ENCODE data around the gene MINDY4B. TPM values are rescaled to one million over a fixed set of nuclear protein-coding genes. Genes with fewer than 3 reads are reported as not detected.

The MINDY4B gene
- polyA plus RNA-seq, 1 donor (not counting 4 experiments of a cell fraction or from before 2014, with no cell fraction given), result not detected

DNA sequence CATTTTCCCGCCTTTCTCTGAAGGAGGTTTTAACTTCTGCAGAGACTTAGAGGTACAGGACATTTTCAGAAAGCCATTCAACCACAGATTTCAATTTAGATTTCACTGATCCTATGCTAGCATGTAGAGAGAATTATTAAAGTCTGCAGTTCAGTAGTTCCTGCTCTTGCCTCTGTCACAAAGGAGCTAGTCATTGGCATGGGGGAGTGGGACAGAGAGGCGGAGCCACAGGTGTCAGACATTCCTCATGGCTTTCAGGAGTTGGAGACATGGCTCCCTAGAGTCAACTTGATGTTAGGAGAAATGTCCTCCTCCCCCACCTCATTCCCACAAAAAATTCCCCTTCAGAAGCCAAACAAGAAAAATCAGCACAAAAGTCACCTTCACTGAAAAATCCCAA lies 76.2 kb downstream of the MINDY4B start:
- DNase-seq (ENCODE audit: low read depth, low spot score), result no peak
- H3K79me2 ChIP-seq (ENCODE audit: control insufficient read depth, insufficient read depth, low read length), result no peaks in the 10 kb centered on the region
- no peak for FAIRE-seq
- no peaks in the 10 kb centered on the region for H3K9me1 ChIP-seq (ENCODE audit: control insufficient read depth, extremely low read depth, insufficient read depth, low read length)
- no peak overlapping the region for H3K9ac ChIP-seq (ENCODE audit: control insufficient read depth, extremely low read depth, insufficient read depth, low read length)
- H2AFZ ChIP-seq (ENCODE audit: control insufficient read depth, low read length), result no peak overlapping the region
- no peaks in the 10 kb centered on the region for H3K36me3 ChIP-seq (ENCODE audit: control insufficient read depth in 2 of 2, extremely low read depth in 1 of 2, insufficient read depth in 2 of 2, low read length in 2 of 2)
- dilution Hi-C loops (cut with MboI; ENCODE audit: extremely low pct_ligation_motif_present, low sequenced_read_pairs), result no loop called here
- H3K27me3 ChIP-seq (ENCODE audit: control insufficient read depth, extremely low read depth, insufficient read depth, low read length), result peaks cover 3% of the 10 kb centered on the region
- H3K4me2 ChIP-seq (ENCODE audit: control insufficient read depth, extremely low read depth, insufficient read depth, low read depth, low read length), result no peak overlapping the region
- H3K4me1 ChIP-seq (ENCODE audit: control insufficient read depth, extremely low read depth, insufficient read depth, low read length), result no peaks in the 10 kb centered on the region
- H3K9me3 ChIP-seq (ENCODE audit: control insufficient read depth, low read depth, low read length), result no peaks in the 10 kb centered on the region
- no peaks in the 10 kb centered on the region for H4K20me1 ChIP-seq (ENCODE audit: control insufficient read depth, extremely low read depth, insufficient read depth, low read length)
- no peak overlapping the region for H3K4me3 ChIP-seq (ENCODE audit: control insufficient read depth in 2 of 3, extremely low read depth in 1 of 3, insufficient read depth in 2 of 3, low read depth in 1 of 3, low read length in 3 of 3)
- no peak for TF ChIP-seq CTCF (optimal IDR thresholded peaks at IDR 0.05 in 1 of 3, IDR thresholded peaks at IDR 0.05 in 1 of 3, conservative IDR thresholded peaks at IDR 0.05 in 1 of 3; ENCODE audit: extremely low read depth in 1 of 3, insufficient read depth in 2 of 3, low read length in 3 of 3)
- TF ChIP-seq EZH2 (IDR thresholded peaks at IDR 0.05; ENCODE audit: low read length), result no peak
- H3K27ac ChIP-seq (ENCODE audit: control insufficient read depth, insufficient read depth, low read length), result no peak overlapping the region

DNA sequence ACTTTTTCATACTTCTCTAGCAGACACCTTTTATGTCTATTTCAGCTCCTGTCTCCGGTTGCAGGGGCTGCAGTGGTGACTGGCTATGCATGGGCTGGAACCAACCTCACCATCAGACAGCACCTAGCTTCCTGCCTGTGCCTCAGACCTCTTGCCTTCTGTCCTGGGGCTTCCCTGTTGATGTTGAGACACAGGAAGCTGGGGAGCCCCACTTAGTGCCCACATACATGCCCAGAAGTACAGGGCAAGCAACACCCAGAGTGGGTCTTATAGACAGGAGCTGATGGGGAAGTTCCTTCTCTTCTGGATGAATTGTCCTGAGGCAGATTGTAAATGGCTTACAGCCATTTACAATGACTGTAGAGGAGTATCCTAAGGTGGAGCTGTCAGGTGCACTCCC lies 77.0 kb downstream of the MINDY4B start:
- DNase-seq (ENCODE audit: low read depth, low spot score) (no peak), FAIRE-seq (no peak)
- no peak overlapping the region for H2AFZ ChIP-seq (ENCODE audit: control insufficient read depth, low read length)
- H3K27me3 ChIP-seq (ENCODE audit: control insufficient read depth, extremely low read depth, insufficient read depth, low read length), result peaks cover 3% of the 10 kb centered on the region
- H3K4me3 ChIP-seq (ENCODE audit: control insufficient read depth in 2 of 3, extremely low read depth in 1 of 3, insufficient read depth in 2 of 3, low read depth in 1 of 3, low read length in 3 of 3), result no peak overlapping the region
- H3K9me3 ChIP-seq (ENCODE audit: control insufficient read depth, low read depth, low read length), result no peaks in the 10 kb centered on the region
- H3K4me2 ChIP-seq (ENCODE audit: control insufficient read depth, extremely low read depth, insufficient read depth, low read depth, low read length), result no peak overlapping the region
- H4K20me1 ChIP-seq (ENCODE audit: control insufficient read depth, extremely low read depth, insufficient read depth, low read length), result no peaks in the 10 kb centered on the region
- TF ChIP-seq EZH2 (IDR thresholded peaks at IDR 0.05; ENCODE audit: low read length), result no peak
- TF ChIP-seq CTCF (optimal IDR thresholded peaks at IDR 0.05 in 1 of 3, IDR thresholded peaks at IDR 0.05 in 1 of 3, conservative IDR thresholded peaks at IDR 0.05 in 1 of 3; ENCODE audit: extremely low read depth in 1 of 3, insufficient read depth in 2 of 3, low read length in 3 of 3), result no peak
- H3K27ac ChIP-seq (ENCODE audit: control insufficient read depth, insufficient read depth, low read length), result no peak overlapping the region
- no peaks in the 10 kb centered on the region for H3K4me1 ChIP-seq (ENCODE audit: control insufficient read depth, extremely low read depth, insufficient read depth, low read length)
- no peaks in the 10 kb centered on the region for H3K9me1 ChIP-seq (ENCODE audit: control insufficient read depth, extremely low read depth, insufficient read depth, low read length)
- H3K36me3 ChIP-seq (ENCODE audit: control insufficient read depth in 2 of 2, extremely low read depth in 1 of 2, insufficient read depth in 2 of 2, low read length in 2 of 2), result no peaks in the 10 kb centered on the region
- H3K79me2 ChIP-seq (ENCODE audit: control insufficient read depth, insufficient read depth, low read length), result no peaks in the 10 kb centered on the region
- dilution Hi-C loops (cut with MboI; ENCODE audit: extremely low pct_ligation_motif_present, low sequenced_read_pairs), result no loop called here
- H3K9ac ChIP-seq (ENCODE audit: control insufficient read depth, extremely low read depth, insufficient read depth, low read length), result no peak overlapping the region
